Endothelial cell of umbilical vein (primary cell): ENCODE measurements around the gene ETV3L.

ENCODE experiments used
- EZH2 ChIP-seq: IDR thresholded peaks from 2 replicates; pipeline ENCODE4 v1.6.1; 2012; ENCODE audit warnings: borderline replicate concordance, low read depth, mild to moderate bottlenecking, moderate library complexity, low read length, inconsistent platforms; ENCODE audit not compliant: severe bottlenecking
- FOS ChIP-seq: IDR thresholded peaks from 2 replicates; pipeline ENCODE4 v1.6.1; 2011; ENCODE audit warnings: mild to moderate bottlenecking, low read length, moderate library complexity, borderline replicate concordance; ENCODE audit not compliant: insufficient read depth
- MYC ChIP-seq: IDR thresholded peaks from one replicate; pipeline ENCODE4 v1.6.1; 2011; ENCODE audit warnings: mild to moderate bottlenecking, low read depth, low read length
- POLR2A ChIP-seq: IDR thresholded peaks from 2 replicates; pipeline ENCODE4 v1.6.1; 2012; ENCODE audit warnings: low read depth, mild to moderate bottlenecking, control low read depth, low read length
- POLR2AphosphoS5 ChIP-seq: IDR thresholded peaks from 2 replicates; pipeline ENCODE4 v1.6.1; 2012; ENCODE audit warnings: low read depth, mild to moderate bottlenecking, control low read depth, low read length, moderate library complexity; ENCODE audit not compliant: insufficient read depth
- TF ChIP-seq, protein P1 (sequence below), 2 donors: IDR thresholded peaks; 1 replicate in 1 of 2; 2 replicates in 1 of 2; pipeline ENCODE4 v1.5.1; 2011; ENCODE audit warnings: low read length in 2 of 2, mild to moderate bottlenecking in 2 of 2, moderate library complexity in 2 of 2, control low read depth in 1 of 2, inconsistent platforms in 1 of 2, low read depth in 1 of 2; ENCODE audit not compliant: insufficient read depth in 1 of 2; ENCODE audit errors: extremely low read depth in 1 of 2
- TF ChIP-seq, protein P2 (sequence below): IDR thresholded peaks from 2 replicates; pipeline ENCODE4 v1.6.1; 2011; ENCODE audit not compliant: insufficient read depth, insufficient read length

DNA sequence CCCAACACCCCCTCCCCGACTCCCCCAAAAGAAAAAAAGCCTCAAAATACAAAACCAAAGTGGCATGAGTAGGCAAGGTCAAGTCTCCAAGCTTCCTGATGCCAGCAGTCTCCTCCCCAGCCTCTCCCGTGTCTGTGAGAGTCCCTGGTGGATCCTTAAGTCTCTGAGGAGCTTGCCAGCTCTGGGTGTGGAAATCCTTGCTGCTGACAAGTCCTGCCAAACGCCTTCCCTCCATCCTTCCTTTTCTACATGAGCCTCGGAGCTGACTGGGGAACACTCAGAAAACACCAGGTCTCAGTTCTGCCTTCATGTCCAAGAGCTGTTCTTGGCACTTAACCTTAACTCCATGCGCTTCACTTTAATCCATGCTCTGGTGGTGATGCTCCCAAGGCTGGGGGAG lies 3.7 kb upstream of the ETV3L start:
- TF ChIP-seq, protein P1, sequence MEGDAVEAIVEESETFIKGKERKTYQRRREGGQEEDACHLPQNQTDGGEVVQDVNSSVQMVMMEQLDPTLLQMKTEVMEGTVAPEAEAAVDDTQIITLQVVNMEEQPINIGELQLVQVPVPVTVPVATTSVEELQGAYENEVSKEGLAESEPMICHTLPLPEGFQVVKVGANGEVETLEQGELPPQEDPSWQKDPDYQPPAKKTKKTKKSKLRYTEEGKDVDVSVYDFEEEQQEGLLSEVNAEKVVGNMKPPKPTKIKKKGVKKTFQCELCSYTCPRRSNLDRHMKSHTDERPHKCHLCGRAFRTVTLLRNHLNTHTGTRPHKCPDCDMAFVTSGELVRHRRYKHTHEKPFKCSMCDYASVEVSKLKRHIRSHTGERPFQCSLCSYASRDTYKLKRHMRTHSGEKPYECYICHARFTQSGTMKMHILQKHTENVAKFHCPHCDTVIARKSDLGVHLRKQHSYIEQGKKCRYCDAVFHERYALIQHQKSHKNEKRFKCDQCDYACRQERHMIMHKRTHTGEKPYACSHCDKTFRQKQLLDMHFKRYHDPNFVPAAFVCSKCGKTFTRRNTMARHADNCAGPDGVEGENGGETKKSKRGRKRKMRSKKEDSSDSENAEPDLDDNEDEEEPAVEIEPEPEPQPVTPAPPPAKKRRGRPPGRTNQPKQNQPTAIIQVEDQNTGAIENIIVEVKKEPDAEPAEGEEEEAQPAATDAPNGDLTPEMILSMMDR (IDR thresholded peaks at IDR 0.05; ENCODE audit: extremely low read depth in 1 of 2, insufficient read depth in 1 of 2, low read depth in 1 of 2, low read length in 2 of 2): no peak
- TF ChIP-seq POLR2A (no peak), MYC (no peak), POLR2AphosphoS5 (no peak), FOS (no peak), EZH2 (no peak)
- TF ChIP-seq, protein P2, sequence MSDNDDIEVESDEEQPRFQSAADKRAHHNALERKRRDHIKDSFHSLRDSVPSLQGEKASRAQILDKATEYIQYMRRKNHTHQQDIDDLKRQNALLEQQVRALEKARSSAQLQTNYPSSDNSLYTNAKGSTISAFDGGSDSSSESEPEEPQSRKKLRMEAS: no peak
